Epithelial cell of esophagus (primary cell): ENCODE results near the gene TPX2.
A peak's percentile ranks its signal among the peaks of the same experiment; 100 is the strongest.

Source experiments
- DNase-seq: peaks from one replicate; pipeline ENCODE4 v3.0.0; 2010; ENCODE audit warnings: low read depth
- H3K4me3 ChIP-seq: 2 replicates; pipeline ENCODE4 v1.5.1; 2011; ENCODE audit warnings: mild to moderate bottlenecking, low read length, control low read depth
- TF ChIP-seq, protein P1 (sequence below): IDR thresholded peaks from 2 replicates; pipeline ENCODE4 v1.5.1; 2011; ENCODE audit warnings: low read depth, mild to moderate bottlenecking, low read length, control low read depth, inconsistent platforms; ENCODE audit not compliant: insufficient read depth; ENCODE audit errors: missing control alignments

TPX2 gene

DNA sequence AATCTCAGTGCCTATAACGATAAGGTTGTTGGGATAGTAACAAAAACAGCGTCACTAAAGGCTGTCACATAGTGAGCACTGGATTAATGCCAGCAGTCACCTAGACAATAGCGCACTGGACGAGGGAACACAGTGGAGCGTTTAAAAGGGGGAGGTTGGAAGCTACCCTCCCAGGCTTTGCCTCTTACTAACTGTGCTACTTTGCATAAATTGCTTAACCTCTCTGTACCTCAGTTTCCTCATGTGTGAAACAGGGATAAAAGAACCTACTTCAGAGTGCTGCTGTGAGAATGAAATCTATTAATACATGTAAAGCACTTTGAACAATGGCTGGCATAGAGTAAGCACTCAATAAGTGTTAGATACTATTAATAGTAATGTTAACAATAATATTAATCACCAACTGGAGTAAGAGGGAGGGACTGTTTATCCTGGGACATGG is 27.0 kb upstream of the TPX2 start:
- TF ChIP-seq, protein P1, sequence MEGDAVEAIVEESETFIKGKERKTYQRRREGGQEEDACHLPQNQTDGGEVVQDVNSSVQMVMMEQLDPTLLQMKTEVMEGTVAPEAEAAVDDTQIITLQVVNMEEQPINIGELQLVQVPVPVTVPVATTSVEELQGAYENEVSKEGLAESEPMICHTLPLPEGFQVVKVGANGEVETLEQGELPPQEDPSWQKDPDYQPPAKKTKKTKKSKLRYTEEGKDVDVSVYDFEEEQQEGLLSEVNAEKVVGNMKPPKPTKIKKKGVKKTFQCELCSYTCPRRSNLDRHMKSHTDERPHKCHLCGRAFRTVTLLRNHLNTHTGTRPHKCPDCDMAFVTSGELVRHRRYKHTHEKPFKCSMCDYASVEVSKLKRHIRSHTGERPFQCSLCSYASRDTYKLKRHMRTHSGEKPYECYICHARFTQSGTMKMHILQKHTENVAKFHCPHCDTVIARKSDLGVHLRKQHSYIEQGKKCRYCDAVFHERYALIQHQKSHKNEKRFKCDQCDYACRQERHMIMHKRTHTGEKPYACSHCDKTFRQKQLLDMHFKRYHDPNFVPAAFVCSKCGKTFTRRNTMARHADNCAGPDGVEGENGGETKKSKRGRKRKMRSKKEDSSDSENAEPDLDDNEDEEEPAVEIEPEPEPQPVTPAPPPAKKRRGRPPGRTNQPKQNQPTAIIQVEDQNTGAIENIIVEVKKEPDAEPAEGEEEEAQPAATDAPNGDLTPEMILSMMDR, result no peak
- H3K4me3 ChIP-seq, result no peak overlapping the region
- DNase-seq, result no peak

DNA sequence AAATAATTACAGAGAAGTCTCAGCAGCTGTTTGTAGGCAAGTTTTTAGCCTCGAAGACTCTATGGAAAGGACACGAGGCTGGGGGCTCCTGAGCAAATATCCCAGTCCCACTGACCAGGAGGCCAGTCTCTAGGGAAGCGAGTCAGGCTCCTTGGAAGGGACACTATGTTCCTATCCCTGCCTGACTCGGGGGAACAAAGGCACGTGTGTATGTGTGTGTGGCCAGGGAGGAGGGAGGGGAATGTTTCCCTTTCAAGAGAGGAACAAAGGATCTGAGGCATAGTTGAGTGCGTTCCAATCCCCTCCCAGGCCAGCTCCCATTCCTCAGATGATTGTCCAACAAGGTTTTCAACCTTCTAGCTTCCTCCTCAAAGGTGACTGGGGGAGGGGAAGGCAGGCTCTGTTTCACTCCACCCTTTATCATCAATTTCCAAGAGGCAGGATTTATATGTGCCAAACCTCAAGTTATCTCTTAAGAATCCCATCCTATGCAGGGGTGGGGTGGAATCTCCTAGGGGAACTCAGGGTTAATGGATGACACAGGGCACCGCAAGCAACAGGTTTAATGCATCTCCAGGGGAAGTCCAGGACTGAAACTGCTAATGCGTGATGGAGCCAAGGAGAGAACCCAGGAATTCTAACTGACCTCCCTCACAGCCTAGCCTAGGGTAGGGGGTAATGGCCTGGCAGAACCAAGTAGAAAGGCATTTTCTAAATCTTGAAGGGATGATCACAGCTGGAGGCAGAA is 26.4 kb upstream of the TPX2 start:
- DNase-seq, result peak; percentile 79
- TF ChIP-seq, protein P1, result no peak
- no peak overlapping the region for H3K4me3 ChIP-seq

DNA sequence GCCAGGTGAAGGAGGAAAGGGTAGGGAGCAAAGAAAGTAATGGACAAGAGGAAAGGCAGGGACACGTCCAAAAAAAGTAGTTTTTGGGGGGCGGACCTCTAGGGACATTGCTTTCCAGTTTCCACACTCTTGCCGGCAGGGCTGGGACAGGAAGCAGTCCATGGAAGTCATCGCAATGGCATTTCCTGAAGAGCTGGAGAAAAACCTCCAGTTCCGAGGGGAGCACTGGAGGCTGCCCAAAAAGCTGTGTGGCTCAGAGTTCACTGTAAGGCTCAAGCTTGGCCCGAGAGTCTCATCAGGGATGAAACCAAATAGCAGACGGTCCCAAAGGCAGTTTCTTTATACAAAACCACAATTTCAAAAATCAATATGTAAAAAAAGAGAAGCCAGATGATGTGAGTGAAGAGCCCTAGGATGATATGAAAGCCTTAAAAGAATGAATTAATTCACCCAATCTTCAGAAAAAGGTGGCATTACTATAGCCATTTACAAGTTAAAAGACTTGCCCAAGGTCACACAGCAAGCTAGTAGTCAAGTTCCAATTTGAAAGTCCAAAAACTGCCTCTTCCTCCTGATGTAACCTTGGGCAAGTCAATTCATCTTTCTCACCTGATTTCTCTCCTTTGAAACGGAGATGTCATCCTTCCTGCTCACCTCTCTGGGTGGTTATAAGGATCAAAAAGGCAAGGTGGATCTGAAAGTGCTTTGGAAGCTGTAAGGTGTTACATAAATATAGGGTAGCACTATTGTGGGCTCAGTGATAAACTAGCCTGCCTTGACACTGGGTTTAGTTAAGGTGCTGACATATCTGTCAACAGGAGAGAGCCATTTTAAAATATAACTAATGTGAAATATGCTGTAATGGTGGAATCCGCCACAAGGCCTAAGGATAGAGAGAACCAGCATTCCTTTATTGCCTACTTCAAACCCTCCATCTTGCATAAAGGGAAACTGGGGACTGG is 25.5 kb upstream of the TPX2 start:
- TF ChIP-seq, protein P1, result no peak
- H3K4me3 ChIP-seq, result no peak overlapping the region
- peak; percentile 73 for DNase-seq

DNA sequence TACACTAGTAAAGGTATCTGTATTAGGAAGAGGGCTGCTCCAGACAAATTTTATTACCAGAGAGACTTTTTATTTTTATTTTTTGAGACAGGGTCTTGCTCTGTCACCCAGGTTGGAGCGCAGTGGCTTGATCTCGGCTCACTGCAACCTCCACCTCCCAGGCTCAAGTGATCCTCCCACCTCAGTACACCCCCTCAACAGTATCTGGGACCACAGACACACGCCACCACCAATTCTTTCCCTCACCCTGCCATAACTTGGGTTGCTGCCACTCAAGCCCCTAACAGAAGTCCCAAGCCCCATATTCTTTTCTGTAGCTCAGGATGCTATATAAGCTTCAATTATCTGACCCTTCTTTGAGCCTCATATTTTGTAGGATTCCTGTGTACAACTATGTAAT is 23.3 kb upstream of the TPX2 start:
- no peak for DNase-seq
- no peak overlapping the region for H3K4me3 ChIP-seq
- TF ChIP-seq, protein P1, result no peak

DNA sequence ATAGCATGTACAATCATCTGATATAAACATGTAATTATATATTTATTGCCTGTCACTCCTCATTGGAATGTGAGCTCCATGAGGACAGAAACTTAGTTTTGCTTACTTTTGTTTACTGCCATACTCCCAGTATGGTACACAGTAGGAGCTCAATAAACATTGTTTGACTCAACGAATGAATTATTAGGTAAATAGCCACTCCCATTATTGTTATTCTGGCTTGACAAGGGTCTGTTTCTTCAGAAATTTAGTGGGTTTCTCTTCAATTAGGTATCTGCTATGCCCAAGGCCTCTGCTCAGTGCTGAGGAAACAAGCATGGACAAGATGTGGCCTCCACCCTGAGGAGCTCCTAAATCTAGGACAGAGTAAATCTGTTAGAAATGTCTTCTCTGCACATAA is 22.7 kb upstream of the TPX2 start:
- no peak for DNase-seq
- no peak overlapping the region for H3K4me3 ChIP-seq
- TF ChIP-seq, protein P1, result no peak

DNA sequence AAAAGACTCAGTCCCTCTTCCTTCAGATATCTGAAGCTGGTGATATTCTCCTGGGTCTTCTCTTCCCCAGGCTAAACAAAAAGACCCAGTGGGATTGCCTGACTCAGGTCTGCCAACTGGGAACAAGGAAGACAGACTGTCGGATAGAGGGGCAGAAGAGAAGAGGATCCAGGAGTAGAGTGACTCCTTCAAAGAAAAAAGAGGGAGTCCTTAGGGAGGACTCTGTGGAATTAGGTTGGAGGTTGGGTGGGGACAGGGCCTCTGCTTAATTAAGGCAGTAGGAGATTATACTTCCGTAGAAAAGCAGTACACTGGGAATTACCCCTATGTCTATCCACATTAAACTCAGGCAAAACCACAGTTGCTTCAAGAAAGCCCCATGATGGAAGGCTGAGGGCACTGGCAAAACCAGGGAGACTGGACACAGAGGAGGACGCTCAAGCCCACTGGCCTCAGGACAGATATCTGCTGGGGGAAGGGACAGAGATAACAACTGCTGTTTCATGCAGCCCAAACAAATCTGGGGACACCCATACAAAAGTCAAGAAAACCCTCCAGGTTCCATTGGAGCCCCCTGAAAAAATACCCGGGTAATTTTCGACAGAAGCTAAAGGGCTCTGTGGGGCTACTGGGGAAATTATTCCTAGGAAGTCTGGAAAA is 22.1 kb upstream of the TPX2 start:
- no peak for DNase-seq
- no peak overlapping the region for H3K4me3 ChIP-seq
- TF ChIP-seq, protein P1, result no peak
